Neuron (in vitro differentiated cells): ENCODE results near the gene ELK3.

Source experiments
- H2AFZ ChIP-seq: one replicate; pipeline ENCODE4 v1.6.1; 2013; ENCODE audit warnings: low read depth, mild to moderate bottlenecking, inconsistent platforms, low read length, moderate library complexity
- H3K27me3 ChIP-seq: one replicate; pipeline ENCODE4 v1.6.1; 2013; ENCODE audit warnings: low read length; ENCODE audit not compliant: insufficient read depth
- H3K36me3 ChIP-seq: one replicate; pipeline ENCODE4 v1.6.1; 2013; ENCODE audit warnings: low read length; ENCODE audit not compliant: insufficient read depth
- H3K4me1 ChIP-seq: one replicate; pipeline ENCODE4 v1.6.1; 2013; ENCODE audit warnings: low read length; ENCODE audit not compliant: insufficient read depth
- H3K4me3 ChIP-seq: 2 replicates; pipeline ENCODE4 v1.5.1; 2013; ENCODE audit warnings: mild to moderate bottlenecking, low read length, moderate library complexity
- H3K9me3 ChIP-seq: one replicate; pipeline ENCODE4 v1.6.1; 2013; ENCODE audit warnings: low read length

ELK3 gene

GRCh38 chr12:96194971-96195844, 1.0 kb downstream of the ELK3 start:
- H3K4me1 ChIP-seq: peaks cover 17% of the 10 kb centered on the region
- H3K9me3 ChIP-seq: no peaks in the 10 kb centered on the region
- peak overlapping the region; percentile 55 for H3K4me3 ChIP-seq
- peaks cover 12% of the 10 kb centered on the region for H3K27me3 ChIP-seq
- H3K36me3 ChIP-seq: no peaks in the 10 kb centered on the region
- peak overlapping the region; percentile 84 for H2AFZ ChIP-seq

GRCh38 chr12:96195845-96196451, 1.8 kb downstream of the ELK3 start:
- Histone ChIP-seq H3K27me3 (peaks cover 12% of the 10 kb centered on the region), H3K4me3 (peak overlapping the region; percentile 55), H3K4me1 (peaks cover 17% of the 10 kb centered on the region), H3K9me3 (no peaks in the 10 kb centered on the region), H2AFZ (peak overlapping the region; percentile 74), H3K36me3 (no peaks in the 10 kb centered on the region)

- peaks cover 12% of the 10 kb centered on the region for H3K27me3 ChIP-seq
- H3K4me3 ChIP-seq: no peak overlapping the region
- H3K36me3 ChIP-seq: no peaks in the 10 kb centered on the region
- no peaks in the 10 kb centered on the region for H3K9me3 ChIP-seq
- peaks cover 17% of the 10 kb centered on the region for H3K4me1 ChIP-seq
- H2AFZ ChIP-seq: no peak overlapping the region
Measured at GRCh38 chr12:96196781-96197180, 2.6 kb downstream of the ELK3 start.

- H3K36me3 ChIP-seq: no peaks in the 10 kb centered on the region
- H3K9me3 ChIP-seq: no peaks in the 10 kb centered on the region
- peaks cover 17% of the 10 kb centered on the region for H3K4me1 ChIP-seq
- H3K27me3 ChIP-seq: peaks cover 12% of the 10 kb centered on the region
- no peak overlapping the region for H3K4me3 ChIP-seq
- no peak overlapping the region for H2AFZ ChIP-seq
Measured at GRCh38 chr12:96197503-96198272, 3.5 kb downstream of the ELK3 start.

- peaks cover 17% of the 10 kb centered on the region for H3K4me1 ChIP-seq
- no peaks in the 10 kb centered on the region for H3K36me3 ChIP-seq
- no peaks in the 10 kb centered on the region for H3K9me3 ChIP-seq
- peaks cover 4% of the 10 kb centered on the region for H3K27me3 ChIP-seq
- no peak overlapping the region for H3K4me3 ChIP-seq
- H2AFZ ChIP-seq: no peak overlapping the region
Measured at GRCh38 chr12:96198965-96199364, 4.8 kb downstream of the ELK3 start.

GRCh38 chr12:96199464-96199863, 5.3 kb downstream of the ELK3 start:
- H2AFZ ChIP-seq: no peak overlapping the region
- H3K4me1 ChIP-seq: peaks cover 17% of the 10 kb centered on the region
- no peak overlapping the region for H3K4me3 ChIP-seq

DNA sequence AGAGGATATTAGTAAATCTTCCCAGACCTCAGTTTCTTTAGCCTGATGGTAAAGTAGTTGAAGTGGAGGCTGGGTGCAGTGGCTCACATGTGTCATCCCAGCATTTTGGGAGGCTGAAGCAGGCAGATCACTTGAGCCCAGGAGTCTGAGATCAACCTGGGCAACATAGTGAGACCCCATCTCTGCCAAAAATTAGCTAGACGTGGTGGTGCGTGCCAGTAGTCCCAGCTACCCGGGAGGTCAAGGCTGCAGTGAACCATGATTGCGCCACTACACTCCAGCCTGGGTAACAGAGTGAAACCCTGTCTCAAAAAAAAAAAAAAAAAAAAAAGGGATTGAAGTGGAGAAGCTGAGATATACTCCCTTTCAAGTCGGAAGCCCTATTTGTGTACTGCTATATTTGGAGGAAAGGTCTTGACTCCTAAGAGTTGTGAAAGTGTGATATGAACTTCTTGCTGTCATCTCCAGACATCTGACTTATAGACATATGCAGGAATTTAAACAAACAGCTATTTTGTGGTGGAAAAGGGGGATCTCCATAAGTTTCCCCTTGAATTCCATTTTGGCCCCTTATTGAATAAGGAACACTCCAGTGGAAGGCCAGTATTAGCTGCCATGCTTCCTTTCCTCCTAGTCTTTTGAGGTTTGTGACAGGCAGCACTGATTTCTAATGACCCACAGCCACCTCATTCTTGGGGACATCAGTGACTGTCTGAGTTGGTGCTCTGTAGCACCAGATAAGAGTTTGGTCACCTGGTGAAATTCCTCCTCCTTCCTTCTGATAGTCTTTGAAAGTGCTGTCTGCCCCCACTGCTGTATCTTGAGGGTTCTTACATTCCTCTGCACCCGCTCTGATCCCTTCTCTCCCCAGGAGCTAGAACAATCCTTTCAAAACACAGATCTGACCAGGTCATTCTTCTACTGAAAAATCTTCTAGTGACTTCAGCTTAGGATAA, 7.4 kb downstream of the ELK3 start:
- H3K27me3 ChIP-seq: no peaks in the 10 kb centered on the region
- no peak overlapping the region for H2AFZ ChIP-seq
- H3K36me3 ChIP-seq: no peaks in the 10 kb centered on the region
- H3K4me3 ChIP-seq: no peak overlapping the region
- H3K9me3 ChIP-seq: no peaks in the 10 kb centered on the region
- peaks cover 2% of the 10 kb centered on the region for H3K4me1 ChIP-seq

More at GRCh38 chr12:96199464-96199863, 5.3 kb downstream of the ELK3 start:
- Histone ChIP-seq H3K9me3 (no peaks in the 10 kb centered on the region), H3K36me3 (no peaks in the 10 kb centered on the region), H3K27me3 (peaks cover 3% of the 10 kb centered on the region)

GRCh38 chr12:96204381-96204780, 10.2 kb downstream of the ELK3 start:
- Histone ChIP-seq H3K27me3 (no peaks in the 10 kb centered on the region), H2AFZ (no peak overlapping the region), H3K4me1 (no peaks in the 10 kb centered on the region), H3K4me3 (no peak overlapping the region), H3K36me3 (no peaks in the 10 kb centered on the region), H3K9me3 (no peaks in the 10 kb centered on the region)

DNA sequence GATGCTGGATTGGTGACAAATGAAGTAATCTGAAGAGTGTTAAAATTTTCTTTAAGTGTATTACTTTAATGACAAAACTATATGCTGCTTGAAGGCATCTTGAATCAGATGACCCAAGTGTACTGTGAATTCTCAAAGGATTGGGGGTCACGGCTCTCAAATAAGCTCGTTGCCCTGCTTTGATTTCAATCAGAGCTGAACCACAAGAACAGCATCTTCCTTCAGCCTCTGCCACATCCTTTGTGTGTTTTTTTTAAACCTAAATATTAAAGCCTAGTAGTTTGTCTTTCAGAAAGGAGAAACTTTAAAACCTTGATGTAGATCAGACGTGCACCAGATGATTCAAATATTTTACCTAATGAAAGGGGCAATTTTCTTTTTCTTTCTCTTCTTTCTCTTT, 11.7 kb downstream of the ELK3 start:
- no peak overlapping the region for H3K4me3 ChIP-seq
- H3K4me1 ChIP-seq: no peaks in the 10 kb centered on the region
- no peaks in the 10 kb centered on the region for H3K27me3 ChIP-seq
- H2AFZ ChIP-seq: no peak overlapping the region
- H3K36me3 ChIP-seq: no peaks in the 10 kb centered on the region
- no peaks in the 10 kb centered on the region for H3K9me3 ChIP-seq

- no peaks in the 10 kb centered on the region for H3K36me3 ChIP-seq
- H2AFZ ChIP-seq: no peak overlapping the region
- no peaks in the 10 kb centered on the region for H3K4me1 ChIP-seq
- H3K27me3 ChIP-seq: no peaks in the 10 kb centered on the region
- no peak overlapping the region for H3K4me3 ChIP-seq
- H3K9me3 ChIP-seq: no peaks in the 10 kb centered on the region
Measured at GRCh38 chr12:96206936-96207662, 12.9 kb downstream of the ELK3 start.

DNA sequence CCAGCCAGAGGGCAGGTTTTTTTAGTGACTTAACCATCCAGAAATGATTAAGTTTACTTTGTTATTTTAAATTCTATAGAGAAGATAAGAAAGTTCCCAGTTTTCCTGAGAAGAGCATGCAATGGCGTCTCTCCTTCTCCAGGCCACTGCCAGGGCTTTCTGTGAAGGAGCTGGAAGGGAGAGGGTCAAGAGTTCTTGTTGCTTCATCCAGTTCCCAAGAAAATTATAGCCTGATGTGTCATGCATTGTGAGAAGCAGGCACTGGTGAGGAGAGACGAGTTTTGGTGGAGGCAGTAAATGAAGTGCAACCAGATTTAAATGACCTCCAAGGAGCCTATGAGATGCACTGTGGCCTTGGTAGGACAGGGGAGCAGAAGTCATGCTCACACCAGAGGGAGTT, 14.2 kb downstream of the ELK3 start:
- no peak overlapping the region for H3K4me3 ChIP-seq
- H3K9me3 ChIP-seq: no peaks in the 10 kb centered on the region
- no peak overlapping the region for H2AFZ ChIP-seq
- no peaks in the 10 kb centered on the region for H3K36me3 ChIP-seq
- H3K4me1 ChIP-seq: no peaks in the 10 kb centered on the region
- H3K27me3 ChIP-seq: no peaks in the 10 kb centered on the region
